ENCODE data around the gene ZMYND8. TPM values are rescaled to one million over a fixed set of nuclear protein-coding genes. Genes with fewer than 3 reads are reported as not detected.

Gene ZMYND8
- total and polyA plus RNA-seq, 2 of the 8 experiments (the other 6 are each of a cell fraction or from before 2014, with no cell fraction given), result 50.5 to 163 TPM

GRCh38 chr20:47284373-47284772, 72.1 kb downstream of the ZMYND8 start (continued):
- TF ChIP-seq CTCF (IDR thresholded peaks at IDR 0.05; ENCODE audit: control extremely low read depth in 1 of 3, insufficient read depth in 1 of 3, low read depth in 1 of 3, low read length in 3 of 3) (no peak), POLR2A (IDR thresholded peaks at IDR 0.05; ENCODE audit: control extremely low read depth in 1 of 2, low read depth in 2 of 2, low read length in 2 of 2) (no peak), EP300 (IDR thresholded peaks at IDR 0.05; ENCODE audit: borderline replicate concordance in 1 of 2, low read depth in 2 of 2, low read length in 2 of 2) (no peak), CHD1 (IDR thresholded peaks at IDR 0.05; ENCODE audit: low read depth, low read length) (no peak), KDM1A (IDR thresholded peaks at IDR 0.05; ENCODE audit: borderline replicate concordance, low read length) (no peak), SP1 (IDR thresholded peaks at IDR 0.05; ENCODE audit: low read depth, low read length) (no peak), BRCA1 (IDR thresholded peaks at IDR 0.05; ENCODE audit: low read depth, low read length) (no peak), YY1 (IDR thresholded peaks at IDR 0.05; ENCODE audit: low read depth, low read length) (no peak), GTF2F1 (IDR thresholded peaks at IDR 0.05; ENCODE audit: borderline replicate concordance, low read depth, low read length) (no peak), MAFK (IDR thresholded peaks at IDR 0.05; ENCODE audit: low read depth, low read length) (no peak)

Data from H1 (cell line).